ENCODE results near the gene PPP1R10. TPM values are rescaled to one million over a fixed set of nuclear protein-coding genes. Genes with fewer than 3 reads are reported as not detected.
A peak's percentile ranks its signal among the peaks of the same experiment; 100 is the strongest.

PPP1R10 gene
- polyA plus RNA-seq, 2 of the 4 experiments (the other 2 are of a cell fraction): 26.4 to 37.6 TPM

DNA sequence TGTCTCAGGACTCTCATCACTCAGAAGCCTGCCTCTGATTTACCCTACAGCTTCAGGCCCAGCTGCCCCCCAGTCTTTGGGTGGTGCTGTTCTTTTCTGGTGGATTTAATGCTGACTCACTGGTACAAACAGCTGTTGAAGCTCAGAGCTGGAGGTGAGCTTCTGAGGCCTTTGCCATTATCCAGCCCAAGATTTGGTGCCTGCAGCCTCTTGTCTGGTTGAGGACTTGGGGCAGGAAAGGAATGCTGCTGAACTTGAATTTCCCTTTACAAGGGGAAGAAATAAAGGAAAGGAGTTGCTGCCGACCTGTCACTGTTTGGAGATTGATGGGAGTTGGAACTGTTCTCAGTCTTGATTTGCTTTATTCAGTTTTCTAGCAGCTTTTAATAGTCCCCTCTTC lies 26.0 kb downstream of the PPP1R10 start:
- ATAC-seq: peak; percentile 8 to 40; a peak in 4 of 6 replicates
- Histone ChIP-seq H3K4me2 (no peak overlapping the region), H3K4me1 (peaks cover 9% of the 10 kb centered on the region; the same call in 2 of the 3 replicates), H3K9me3 (no peaks in the 10 kb centered on the region), H3K4me3 (no peak overlapping the region), H3K27ac (peak overlapping the region; percentile 27 to 67; a peak in 3 of 6 replicates)
- no peak for DNase-seq (ENCODE audit: low read depth in 1 of 2, low spot score in 1 of 2)
- CTCF ChIA-PET: interaction anchor here (1.0 to 1.7 kb wide), 6 partner anchors 9 to 59 kb away, joined by 3 to 11 read pairs (median 4); no protein-coding TSS in a partner anchor
- no peak for TF ChIP-seq ZFP36 (IDR thresholded peaks at IDR 0.05; ENCODE audit: borderline replicate concordance, partially characterized antibody)
- TF ChIP-seq MAFK (IDR thresholded peaks at IDR 0.05; ENCODE audit: partially characterized antibody): peak; percentile 52
- POLR2A ChIA-PET: interaction anchor here (1.1 to 1.2 kb wide), 2 partner anchors 9 to 20 kb away, joined by 3 to 4 read pairs; partner anchors contain the start of gene ABCF1
- FAIRE-seq: no peak
- 94% methylated on average over 1 of the region's 1 CpG for WGBS (ENCODE audit: missing lambda C conversion rate)

DNA sequence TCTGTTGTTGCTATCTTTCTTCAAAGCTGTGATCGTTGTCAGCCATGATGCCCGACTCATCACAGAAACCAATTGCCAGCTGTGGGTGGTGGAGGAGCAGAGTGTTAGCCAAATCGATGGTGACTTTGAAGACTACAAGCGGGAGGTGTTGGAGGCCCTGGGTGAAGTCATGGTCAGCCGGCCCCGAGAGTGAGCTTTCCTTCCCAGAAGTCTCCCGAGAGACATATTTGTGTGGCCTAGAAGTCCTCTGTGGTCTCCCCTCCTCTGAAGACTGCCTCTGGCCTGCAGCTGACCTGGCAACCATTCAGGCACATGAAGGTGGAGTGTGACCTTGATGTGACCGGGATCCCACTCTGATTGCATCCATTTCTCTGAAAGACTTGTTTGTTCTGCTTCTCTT lies 26.5 kb downstream of the PPP1R10 start:
- TF ChIP-seq POLR2AphosphoS2 (conservative IDR thresholded peaks at IDR 0.05; ENCODE audit: low read length) (no peak), HOXB13 (CRISPR knock-in tag; IDR thresholded peaks at IDR 0.05; ENCODE audit: low read depth) (no peak), ESRRA (IDR thresholded peaks at IDR 0.05; ENCODE audit: borderline replicate concordance, low read length) (no peak), FOXS1 (CRISPR knock-in tag; IDR thresholded peaks at IDR 0.05) (no peak), EHF (CRISPR knock-in tag; IDR thresholded peaks at IDR 0.05) (no peak), RNF2 (IDR thresholded peaks at IDR 0.05; ENCODE audit: borderline replicate concordance, low read depth) (no peak)
- no peaks in the 10 kb centered on the region for H3K9me3 ChIP-seq
- no peak for FAIRE-seq
- ChIA-PET CTCF (interaction anchor here (0.6 to 1.7 kb wide), 8 partner anchors 10 to 479 kb away, joined by 3 to 11 read pairs (median 3); no protein-coding TSS in a partner anchor), POLR2A (interaction anchor here (1.1 to 1.2 kb wide), 2 partner anchors 10 to 19 kb away, joined by 3 to 4 read pairs; partner anchors contain the start of gene ABCF1)
- 89% methylated on average over 8 of the region's 8 CpGs for WGBS (ENCODE audit: missing lambda C conversion rate)
- peak in 1 of 2 experiments; percentile 6; a peak in 1 of 6 replicates for ATAC-seq
- H3K4me3 ChIP-seq: no peak overlapping the region
- H3K4me2 ChIP-seq: no peak overlapping the region
- no peak for DNase-seq (ENCODE audit: low read depth in 1 of 2, low spot score in 1 of 2)
- peaks cover 9% of the 10 kb centered on the region; the same call in 2 of the 3 replicates for H3K4me1 ChIP-seq
- H3K27ac ChIP-seq: peak overlapping the region; percentile 27 to 67; a peak in 3 of 6 replicates

DNA sequence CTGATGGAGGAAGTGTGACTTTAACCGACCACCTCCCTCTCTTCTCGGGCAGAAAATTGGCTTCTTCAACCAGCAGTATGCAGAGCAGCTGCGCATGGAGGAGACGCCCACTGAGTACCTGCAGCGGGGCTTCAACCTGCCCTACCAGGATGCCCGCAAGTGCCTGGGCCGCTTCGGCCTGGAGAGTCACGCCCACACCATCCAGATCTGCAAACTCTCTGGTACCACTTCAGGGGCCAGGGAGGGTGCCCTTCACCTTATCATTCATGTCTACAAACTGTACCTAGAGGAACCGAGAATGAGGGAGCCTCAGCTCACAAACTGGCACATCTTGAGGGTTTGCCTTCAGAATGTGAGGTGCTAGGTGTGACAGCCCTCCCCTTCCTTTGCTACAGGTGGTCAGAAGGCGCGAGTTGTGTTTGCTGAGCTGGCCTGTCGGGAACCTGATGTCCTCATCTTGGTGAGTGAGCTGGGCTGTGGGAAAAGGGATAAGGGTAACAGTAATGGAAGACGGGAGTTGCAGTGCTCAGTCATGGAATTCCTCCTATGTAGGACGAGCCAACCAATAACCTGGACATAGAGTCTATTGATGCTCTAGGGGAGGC lies 27.2 kb downstream of the PPP1R10 start:
- ChIA-PET POLR2A (interaction anchor here (1.1 kb wide), 1 partner anchor 19 kb away, joined by 4 read pairs; the partner anchor contains the start of gene ABCF1), CTCF (interaction anchor here (0.6 to 1.7 kb wide), 7 partner anchors 10 to 480 kb away, joined by 3 to 11 read pairs (median 3); no protein-coding TSS in a partner anchor)
- Histone ChIP-seq H3K4me3 (no peak overlapping the region), H3K4me1 (peaks cover 9% of the 10 kb centered on the region; the same call in 2 of the 3 replicates), H3K9me3 (no peaks in the 10 kb centered on the region), H3K27ac (no peak overlapping the region), H3K4me2 (no peak overlapping the region)
- FAIRE-seq (no peak), DNase-seq (ENCODE audit: low read depth in 1 of 2, low spot score in 1 of 2) (no peak), ATAC-seq (no peak)
- TF ChIP-seq HOXB13 (CRISPR knock-in tag; IDR thresholded peaks at IDR 0.05; ENCODE audit: low read depth) (no peak), ZNF302 (CRISPR knock-in tag; IDR thresholded peaks at IDR 0.05) (no peak), JUNB (IDR thresholded peaks at IDR 0.05) (no peak), CEBPB (IDR thresholded peaks at IDR 0.05) (no peak), FOSL2 (IDR thresholded peaks at IDR 0.05) (no peak), FOSL2 (CRISPR knock-in tag; IDR thresholded peaks at IDR 0.05) (no peak), HDAC2 (IDR thresholded peaks at IDR 0.05) (no peak), PHF8 (IDR thresholded peaks at IDR 0.05; ENCODE audit: borderline replicate concordance, low read depth) (no peak), ZC3H11A (IDR thresholded peaks at IDR 0.05) (no peak), NPAS2 (CRISPR knock-in tag; IDR thresholded peaks at IDR 0.05; ENCODE audit: borderline replicate concordance) (no peak), MAFK (IDR thresholded peaks at IDR 0.05; ENCODE audit: partially characterized antibody) (no peak), POLR2AphosphoS2 (conservative IDR thresholded peaks at IDR 0.05; ENCODE audit: low read length) (no peak), HOXA7 (CRISPR knock-in tag; IDR thresholded peaks at IDR 0.05) (no peak), RARB (CRISPR knock-in tag; IDR thresholded peaks at IDR 0.05) (no peak), TFCP2L1 (CRISPR knock-in tag; IDR thresholded peaks at IDR 0.05) (no peak), ZFP36 (IDR thresholded peaks at IDR 0.05; ENCODE audit: borderline replicate concordance, partially characterized antibody) (no peak), HOXB5 (CRISPR knock-in tag; IDR thresholded peaks at IDR 0.05) (no peak), EHF (CRISPR knock-in tag; IDR thresholded peaks at IDR 0.05) (no peak), FOXS1 (CRISPR knock-in tag; IDR thresholded peaks at IDR 0.05) (no peak)
- TF ChIP-seq, protein P1, sequence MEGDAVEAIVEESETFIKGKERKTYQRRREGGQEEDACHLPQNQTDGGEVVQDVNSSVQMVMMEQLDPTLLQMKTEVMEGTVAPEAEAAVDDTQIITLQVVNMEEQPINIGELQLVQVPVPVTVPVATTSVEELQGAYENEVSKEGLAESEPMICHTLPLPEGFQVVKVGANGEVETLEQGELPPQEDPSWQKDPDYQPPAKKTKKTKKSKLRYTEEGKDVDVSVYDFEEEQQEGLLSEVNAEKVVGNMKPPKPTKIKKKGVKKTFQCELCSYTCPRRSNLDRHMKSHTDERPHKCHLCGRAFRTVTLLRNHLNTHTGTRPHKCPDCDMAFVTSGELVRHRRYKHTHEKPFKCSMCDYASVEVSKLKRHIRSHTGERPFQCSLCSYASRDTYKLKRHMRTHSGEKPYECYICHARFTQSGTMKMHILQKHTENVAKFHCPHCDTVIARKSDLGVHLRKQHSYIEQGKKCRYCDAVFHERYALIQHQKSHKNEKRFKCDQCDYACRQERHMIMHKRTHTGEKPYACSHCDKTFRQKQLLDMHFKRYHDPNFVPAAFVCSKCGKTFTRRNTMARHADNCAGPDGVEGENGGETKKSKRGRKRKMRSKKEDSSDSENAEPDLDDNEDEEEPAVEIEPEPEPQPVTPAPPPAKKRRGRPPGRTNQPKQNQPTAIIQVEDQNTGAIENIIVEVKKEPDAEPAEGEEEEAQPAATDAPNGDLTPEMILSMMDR (IDR thresholded peaks at IDR 0.05): no peak
- TF ChIP-seq, protein P2, sequence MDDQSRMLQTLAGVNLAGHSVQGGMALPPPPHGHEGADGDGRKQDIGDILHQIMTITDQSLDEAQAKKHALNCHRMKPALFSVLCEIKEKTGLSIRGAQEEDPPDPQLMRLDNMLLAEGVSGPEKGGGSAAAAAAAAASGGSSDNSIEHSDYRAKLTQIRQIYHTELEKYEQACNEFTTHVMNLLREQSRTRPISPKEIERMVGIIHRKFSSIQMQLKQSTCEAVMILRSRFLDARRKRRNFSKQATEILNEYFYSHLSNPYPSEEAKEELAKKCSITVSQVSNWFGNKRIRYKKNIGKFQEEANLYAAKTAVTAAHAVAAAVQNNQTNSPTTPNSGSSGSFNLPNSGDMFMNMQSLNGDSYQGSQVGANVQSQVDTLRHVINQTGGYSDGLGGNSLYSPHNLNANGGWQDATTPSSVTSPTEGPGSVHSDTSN (IDR thresholded peaks at IDR 0.05): no peak
- 100% methylated on average over 11 of the region's 15 CpGs for WGBS (ENCODE audit: missing lambda C conversion rate)

All from A549 (cell line).